ENCODE measurements around the gene VTN. TPM values are rescaled to one million over a fixed set of nuclear protein-coding genes. Genes with fewer than 3 reads are reported as not detected.

The VTN gene
- polyA plus RNA-seq, 1 donor from 2014 or later = 1.5 TPM

DNA sequence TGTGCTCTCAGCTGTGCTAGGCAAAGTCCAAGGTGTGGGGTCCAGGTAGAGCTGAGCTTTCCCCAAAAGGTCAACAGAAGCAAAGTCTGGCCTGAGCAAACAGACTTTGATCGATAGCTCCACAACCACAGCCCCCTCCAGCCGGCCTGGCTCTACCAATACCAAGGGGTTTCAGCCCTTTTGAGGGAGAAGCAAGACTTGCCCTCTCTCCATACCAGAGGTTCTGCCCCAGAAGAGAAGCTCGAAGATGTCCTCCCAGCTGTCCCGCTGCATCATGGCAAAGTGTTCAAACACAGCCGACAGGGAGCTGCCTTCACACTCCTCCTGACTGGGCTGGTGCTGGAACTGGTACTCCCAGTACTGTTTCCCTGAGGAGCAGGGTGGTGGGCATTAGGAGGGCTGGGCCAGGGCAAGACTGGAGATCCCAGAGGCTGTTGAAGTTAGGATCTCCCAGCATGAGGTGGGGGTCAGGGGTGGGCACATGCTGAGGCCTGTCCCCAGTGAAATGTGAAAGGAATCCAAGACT lies 1.7 kb downstream of the VTN start:
- no peaks in the 10 kb centered on the region for H3K9me3 ChIP-seq (ENCODE audit: low read length)
- no peak overlapping the region for H3K27ac ChIP-seq (ENCODE audit: low read length)
- no peak overlapping the region for H3K4me3 ChIP-seq (ENCODE audit: low read length)
- peaks cover 3% of the 10 kb centered on the region for H3F3A ChIP-seq (ENCODE audit: insufficient read depth, low read length, poor library complexity, severe bottlenecking)
- H2AFZ ChIP-seq (ENCODE audit: low read depth, low read length) = no peak overlapping the region
- no peaks in the 10 kb centered on the region for H3K27me3 ChIP-seq (ENCODE audit: insufficient read depth, low read depth, low read length)
- no peaks in the 10 kb centered on the region for H3K36me3 ChIP-seq (ENCODE audit: insufficient read depth, low read length)
- H3K9me2 ChIP-seq (ENCODE audit: insufficient read depth, low read length) = no peaks in the 10 kb centered on the region
- H3K4me2 ChIP-seq (ENCODE audit: low read length) = no peak overlapping the region
- H3K79me2 ChIP-seq (replicated peaks; ENCODE audit: insufficient read depth, low read length) = peaks cover 3% of the 10 kb centered on the region
- no peak for TF ChIP-seq POLR2AphosphoS5 (IDR thresholded peaks at IDR 0.05)
- TF ChIP-seq MXI1 (conservative IDR thresholded peaks at IDR 0.05; ENCODE audit: poor library complexity, severe bottlenecking) = no peak
- TF ChIP-seq, protein P1, sequence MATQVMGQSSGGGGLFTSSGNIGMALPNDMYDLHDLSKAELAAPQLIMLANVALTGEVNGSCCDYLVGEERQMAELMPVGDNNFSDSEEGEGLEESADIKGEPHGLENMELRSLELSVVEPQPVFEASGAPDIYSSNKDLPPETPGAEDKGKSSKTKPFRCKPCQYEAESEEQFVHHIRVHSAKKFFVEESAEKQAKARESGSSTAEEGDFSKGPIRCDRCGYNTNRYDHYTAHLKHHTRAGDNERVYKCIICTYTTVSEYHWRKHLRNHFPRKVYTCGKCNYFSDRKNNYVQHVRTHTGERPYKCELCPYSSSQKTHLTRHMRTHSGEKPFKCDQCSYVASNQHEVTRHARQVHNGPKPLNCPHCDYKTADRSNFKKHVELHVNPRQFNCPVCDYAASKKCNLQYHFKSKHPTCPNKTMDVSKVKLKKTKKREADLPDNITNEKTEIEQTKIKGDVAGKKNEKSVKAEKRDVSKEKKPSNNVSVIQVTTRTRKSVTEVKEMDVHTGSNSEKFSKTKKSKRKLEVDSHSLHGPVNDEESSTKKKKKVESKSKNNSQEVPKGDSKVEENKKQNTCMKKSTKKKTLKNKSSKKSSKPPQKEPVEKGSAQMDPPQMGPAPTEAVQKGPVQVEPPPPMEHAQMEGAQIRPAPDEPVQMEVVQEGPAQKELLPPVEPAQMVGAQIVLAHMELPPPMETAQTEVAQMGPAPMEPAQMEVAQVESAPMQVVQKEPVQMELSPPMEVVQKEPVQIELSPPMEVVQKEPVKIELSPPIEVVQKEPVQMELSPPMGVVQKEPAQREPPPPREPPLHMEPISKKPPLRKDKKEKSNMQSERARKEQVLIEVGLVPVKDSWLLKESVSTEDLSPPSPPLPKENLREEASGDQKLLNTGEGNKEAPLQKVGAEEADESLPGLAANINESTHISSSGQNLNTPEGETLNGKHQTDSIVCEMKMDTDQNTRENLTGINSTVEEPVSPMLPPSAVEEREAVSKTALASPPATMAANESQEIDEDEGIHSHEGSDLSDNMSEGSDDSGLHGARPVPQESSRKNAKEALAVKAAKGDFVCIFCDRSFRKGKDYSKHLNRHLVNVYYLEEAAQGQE (IDR thresholded peaks at IDR 0.05; ENCODE audit: borderline replicate concordance) = no peak
- TF ChIP-seq TAF1 (IDR thresholded peaks at IDR 0.05; ENCODE audit: low read depth) = no peak
- TF ChIP-seq, protein P2, sequence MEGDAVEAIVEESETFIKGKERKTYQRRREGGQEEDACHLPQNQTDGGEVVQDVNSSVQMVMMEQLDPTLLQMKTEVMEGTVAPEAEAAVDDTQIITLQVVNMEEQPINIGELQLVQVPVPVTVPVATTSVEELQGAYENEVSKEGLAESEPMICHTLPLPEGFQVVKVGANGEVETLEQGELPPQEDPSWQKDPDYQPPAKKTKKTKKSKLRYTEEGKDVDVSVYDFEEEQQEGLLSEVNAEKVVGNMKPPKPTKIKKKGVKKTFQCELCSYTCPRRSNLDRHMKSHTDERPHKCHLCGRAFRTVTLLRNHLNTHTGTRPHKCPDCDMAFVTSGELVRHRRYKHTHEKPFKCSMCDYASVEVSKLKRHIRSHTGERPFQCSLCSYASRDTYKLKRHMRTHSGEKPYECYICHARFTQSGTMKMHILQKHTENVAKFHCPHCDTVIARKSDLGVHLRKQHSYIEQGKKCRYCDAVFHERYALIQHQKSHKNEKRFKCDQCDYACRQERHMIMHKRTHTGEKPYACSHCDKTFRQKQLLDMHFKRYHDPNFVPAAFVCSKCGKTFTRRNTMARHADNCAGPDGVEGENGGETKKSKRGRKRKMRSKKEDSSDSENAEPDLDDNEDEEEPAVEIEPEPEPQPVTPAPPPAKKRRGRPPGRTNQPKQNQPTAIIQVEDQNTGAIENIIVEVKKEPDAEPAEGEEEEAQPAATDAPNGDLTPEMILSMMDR (IDR thresholded peaks at IDR 0.05; ENCODE audit: poor library complexity, severe bottlenecking) = no peak
- no peak for TF ChIP-seq RAD21 (conservative IDR thresholded peaks at IDR 0.05)
- no peak for TF ChIP-seq EZH2 (IDR thresholded peaks at IDR 0.05; ENCODE audit: borderline replicate concordance, insufficient read depth, low read length, poor library complexity, severe bottlenecking)
- TF ChIP-seq EP300 (conservative IDR thresholded peaks at IDR 0.05; ENCODE audit: poor library complexity, severe bottlenecking) = no peak
- no peak for TF ChIP-seq SMC3 (conservative IDR thresholded peaks at IDR 0.05; ENCODE audit: poor library complexity)
- H3K9ac ChIP-seq (ENCODE audit: low read length) = no peak overlapping the region
- H4K20me1 ChIP-seq (ENCODE audit: insufficient read depth) = no peaks in the 10 kb centered on the region

DNA sequence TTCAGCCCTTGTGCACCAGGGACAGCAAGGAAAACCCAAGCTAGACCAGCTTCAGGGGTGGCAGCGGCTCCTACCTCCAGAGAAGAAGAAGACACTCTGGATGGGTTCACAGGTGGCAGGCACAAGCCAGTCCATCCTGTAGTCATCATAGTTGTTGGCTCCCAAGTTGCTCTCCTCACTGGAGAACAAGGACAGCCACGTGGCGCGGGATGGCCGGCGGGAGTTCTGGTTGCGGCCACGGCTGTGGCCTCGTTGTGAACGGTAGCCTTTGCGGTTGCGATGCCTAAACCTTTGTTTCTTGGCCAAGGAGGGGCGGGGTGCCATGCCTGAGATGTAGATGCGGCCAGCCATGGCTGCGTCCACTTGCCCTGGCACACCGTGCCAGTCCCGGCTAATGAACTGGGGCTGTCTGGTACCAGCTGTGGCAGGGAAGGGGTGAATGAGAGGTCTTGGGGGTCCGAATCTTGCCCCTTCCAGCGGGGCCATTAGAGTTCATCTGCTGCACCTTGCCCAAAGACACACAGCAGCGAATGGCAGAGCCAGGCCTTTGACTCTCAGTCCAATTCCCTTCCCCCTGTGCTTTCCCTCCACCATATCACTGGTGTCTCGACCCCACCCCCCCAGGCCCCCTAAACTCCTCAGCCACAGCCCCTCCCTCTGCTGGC lies 2.3 kb downstream of the VTN start:
- Histone ChIP-seq H3K4me2 (ENCODE audit: low read length) (no peak overlapping the region), H3K79me2 (replicated peaks; ENCODE audit: insufficient read depth, low read length) (peaks cover under 1% of the 10 kb centered on the region), H4K20me1 (ENCODE audit: insufficient read depth) (no peaks in the 10 kb centered on the region), H3K36me3 (ENCODE audit: insufficient read depth, low read length) (no peaks in the 10 kb centered on the region), H2AFZ (ENCODE audit: low read depth, low read length) (no peak overlapping the region), H3K4me3 (ENCODE audit: low read length) (no peak overlapping the region), H3F3A (ENCODE audit: insufficient read depth, low read length, poor library complexity, severe bottlenecking) (peaks cover 3% of the 10 kb centered on the region), H3K9me2 (ENCODE audit: insufficient read depth, low read length) (no peaks in the 10 kb centered on the region), H3K9me3 (ENCODE audit: low read length) (no peaks in the 10 kb centered on the region), H3K27ac (ENCODE audit: low read length) (no peak overlapping the region), H3K9ac (ENCODE audit: low read length) (no peak overlapping the region), H3K27me3 (ENCODE audit: insufficient read depth, low read depth, low read length) (no peaks in the 10 kb centered on the region)
- TF ChIP-seq RAD21 (conservative IDR thresholded peaks at IDR 0.05) (no peak), TAF1 (IDR thresholded peaks at IDR 0.05; ENCODE audit: low read depth) (no peak), EP300 (conservative IDR thresholded peaks at IDR 0.05; ENCODE audit: poor library complexity, severe bottlenecking) (no peak)
- TF ChIP-seq, protein P1 (IDR thresholded peaks at IDR 0.05; ENCODE audit: borderline replicate concordance) = no peak
- TF ChIP-seq, protein P2 (IDR thresholded peaks at IDR 0.05; ENCODE audit: poor library complexity, severe bottlenecking) = no peak
